Panc1 (cell line): Measurements from ENCODE around the gene AQP1. TPM values are rescaled to one million over a fixed set of nuclear protein-coding genes. Genes with fewer than 3 reads are reported as not detected.

ENCODE experiments used
- ATAC-seq: fragments of 200-7000 bp; cut with Tn5 transposase; 2 replicates; pipeline ENCODE4 v1.9.1; 2020; ENCODE audit warnings: mild to moderate bottlenecking, moderate library complexity
- BruUV-seq: library from RNA; stranded (reverse); fragments of 400-500 nt; replicated peaks from 2 replicates; lab custom pipeline; 2021; lab: Mats Ljungman, UMichigan
- CTCF ChIA-PET: fragments of 300-600 bp; sonication (Branson Sonifier 250); formaldehyde crosslinking; loops from one replicate; lab custom pipeline; 2022; ENCODE audit warnings: antibody characterized with exemption; lab: Charles Lee
- POLR2A ChIA-PET: fragments of 300-600 bp; sonication (Branson Sonifier 250); formaldehyde crosslinking; loops from one replicate; lab custom pipeline; 2022; ENCODE audit warnings: antibody characterized with exemption; lab: Charles Lee
- DNase-seq: peaks from one replicate; pipeline ENCODE4 v3.0.0-alpha.2; 2010; ENCODE audit warnings: low read depth, low spot score
- H3K27ac ChIP-seq: 2 replicates; pipeline ENCODE4 v1.5.1; 2011; ENCODE audit warnings: mild to moderate bottlenecking, low read length, inconsistent platforms
- H3K27me3 ChIP-seq: fragments of 200-500 bp; sonication (Bioruptor generic); 2 replicates; pipeline ENCODE4 v1.6.0; 2014; ENCODE audit warnings: low read length, inconsistent platforms; ENCODE audit not compliant: control insufficient read depth, insufficient read depth
- H3K36me3 ChIP-seq: fragments of 200-500 bp; sonication (Bioruptor generic); 2 replicates; pipeline ENCODE4 v1.5.1; 2014; ENCODE audit warnings: inconsistent platforms, mild to moderate bottlenecking, low read length, moderate library complexity; ENCODE audit not compliant: control insufficient read depth, insufficient read depth
- H3K4me1 ChIP-seq: 2 replicates; pipeline ENCODE4 v1.5.1; 2011; ENCODE audit warnings: inconsistent platforms, mild to moderate bottlenecking, low read length, moderate library complexity; ENCODE audit not compliant: control insufficient read depth, insufficient read depth
- H3K4me3 ChIP-seq, 2 experiments: 2 replicates each; pipeline ENCODE4 v1.5.1; 2011 to 2012; ENCODE audit warnings: low read depth in 2 of 2, low read length in 2 of 2, mild to moderate bottlenecking in 2 of 2, inconsistent platforms in 1 of 2, moderate library complexity in 1 of 2
- H3K9me3 ChIP-seq: fragments of 200-500 bp; sonication (Bioruptor generic); 2 replicates; pipeline ENCODE4 v1.5.1; 2014; ENCODE audit warnings: low read depth, mild to moderate bottlenecking, inconsistent platforms, low read length, moderate library complexity; ENCODE audit not compliant: control insufficient read depth, insufficient read depth
- CTCF ChIP-seq: fragments of 450-650 bp; IDR thresholded peaks from 2 replicates; pipeline ENCODE4 v1.5.1; 2017; ENCODE audit warnings: mild to moderate bottlenecking
- POLR2AphosphoS5 ChIP-seq: IDR thresholded peaks from 2 replicates; pipeline ENCODE4 v1.6.1; 2012; ENCODE audit warnings: mild to moderate bottlenecking, low read depth, low read length, moderate library complexity
- SIN3A ChIP-seq: IDR thresholded peaks from 2 replicates; pipeline ENCODE4 v1.6.1; 2012; ENCODE audit warnings: low read depth, mild to moderate bottlenecking, low read length, moderate library complexity, borderline replicate concordance; ENCODE audit not compliant: insufficient read depth
- TCF7L2 ChIP-seq: IDR thresholded peaks from 2 replicates; pipeline ENCODE4 v1.6.1; 2011; ENCODE audit warnings: mild to moderate bottlenecking, low read depth, low read length, inconsistent platforms
- in situ Hi-C: cut with HindIII; loops from 2 replicates; pipeline ENCODE4 v1.10.0; 2016; ENCODE audit warnings: low sequenced_read_pairs, low pct_unique_long_range_greater_than_20kb
- intact Hi-C: fragments of 100-400 bp; cut with micrococcal nuclease; formaldehyde crosslinking; loops from one replicate; pipeline ENCODE4 v1.10.0; 2022; ENCODE audit not compliant: unreplicated experiment
- total RNA-seq: library from RNA; stranded (reverse); gene quantifications from one replicate; pipeline ENCODE4 v1.2.1, GENCODE V29; 2021; ENCODE audit not compliant: unreplicated experiment
- TF ChIP-seq, protein P1 (sequence below), 2 experiments: IDR thresholded peaks; 2 replicates each; pipeline ENCODE4 v1.6.1; 2011 to 2012; ENCODE audit warnings: low read depth in 2 of 2, control low read depth in 1 of 2, low read length in 1 of 2, mild to moderate bottlenecking in 1 of 2, moderate library complexity in 1 of 2; ENCODE audit not compliant: insufficient read depth in 1 of 2

Gene AQP1
- total RNA-seq, 1 experiment from 2014 or later = 0.57 TPM

GRCh38 chr7:30973292-30973691, 61.6 kb downstream of the AQP1 start:
- BruUV-seq = no TSS peak
- H3K4me3 ChIP-seq = no peak overlapping the region
- ChIA-PET CTCF (interaction anchor here (2.4 kb wide), 1 partner anchor 34 kb away, joined by 13 read pairs; no protein-coding TSS in a partner anchor), POLR2A (no interaction called here)
- DNase-seq (no peak), ATAC-seq (no peak)
- H3K27me3 ChIP-seq = peaks cover 8% of the 10 kb centered on the region
- no peaks in the 10 kb centered on the region for H3K9me3 ChIP-seq
- intact Hi-C loops (no loop called here), in situ Hi-C loops (no loop called here)
- no peaks in the 10 kb centered on the region for H3K36me3 ChIP-seq
- H3K27ac ChIP-seq = no peak overlapping the region
- TF ChIP-seq CTCF (no peak), SIN3A (no peak), TCF7L2 (no peak)
- TF ChIP-seq, protein P1, sequence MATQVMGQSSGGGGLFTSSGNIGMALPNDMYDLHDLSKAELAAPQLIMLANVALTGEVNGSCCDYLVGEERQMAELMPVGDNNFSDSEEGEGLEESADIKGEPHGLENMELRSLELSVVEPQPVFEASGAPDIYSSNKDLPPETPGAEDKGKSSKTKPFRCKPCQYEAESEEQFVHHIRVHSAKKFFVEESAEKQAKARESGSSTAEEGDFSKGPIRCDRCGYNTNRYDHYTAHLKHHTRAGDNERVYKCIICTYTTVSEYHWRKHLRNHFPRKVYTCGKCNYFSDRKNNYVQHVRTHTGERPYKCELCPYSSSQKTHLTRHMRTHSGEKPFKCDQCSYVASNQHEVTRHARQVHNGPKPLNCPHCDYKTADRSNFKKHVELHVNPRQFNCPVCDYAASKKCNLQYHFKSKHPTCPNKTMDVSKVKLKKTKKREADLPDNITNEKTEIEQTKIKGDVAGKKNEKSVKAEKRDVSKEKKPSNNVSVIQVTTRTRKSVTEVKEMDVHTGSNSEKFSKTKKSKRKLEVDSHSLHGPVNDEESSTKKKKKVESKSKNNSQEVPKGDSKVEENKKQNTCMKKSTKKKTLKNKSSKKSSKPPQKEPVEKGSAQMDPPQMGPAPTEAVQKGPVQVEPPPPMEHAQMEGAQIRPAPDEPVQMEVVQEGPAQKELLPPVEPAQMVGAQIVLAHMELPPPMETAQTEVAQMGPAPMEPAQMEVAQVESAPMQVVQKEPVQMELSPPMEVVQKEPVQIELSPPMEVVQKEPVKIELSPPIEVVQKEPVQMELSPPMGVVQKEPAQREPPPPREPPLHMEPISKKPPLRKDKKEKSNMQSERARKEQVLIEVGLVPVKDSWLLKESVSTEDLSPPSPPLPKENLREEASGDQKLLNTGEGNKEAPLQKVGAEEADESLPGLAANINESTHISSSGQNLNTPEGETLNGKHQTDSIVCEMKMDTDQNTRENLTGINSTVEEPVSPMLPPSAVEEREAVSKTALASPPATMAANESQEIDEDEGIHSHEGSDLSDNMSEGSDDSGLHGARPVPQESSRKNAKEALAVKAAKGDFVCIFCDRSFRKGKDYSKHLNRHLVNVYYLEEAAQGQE (IDR thresholded peaks at IDR 0.05; ENCODE audit: insufficient read depth in 1 of 2, low read depth in 2 of 2, low read length in 1 of 2) = no peak
- H3K4me1 ChIP-seq = peaks cover 5% of the 10 kb centered on the region; the same call in 1 of the 2 replicates

- POLR2A ChIA-PET = no interaction called here
- CTCF ChIA-PET = interaction anchor here (0.5 to 2.4 kb wide), 3 partner anchors 35 to 175 kb away, joined by 3 to 13 read pairs (median 3); no protein-coding TSS in a partner anchor
- no TSS peak for BruUV-seq
- TF ChIP-seq, protein P1 (IDR thresholded peaks at IDR 0.05; ENCODE audit: insufficient read depth in 1 of 2, low read depth in 2 of 2, low read length in 1 of 2) = no peak
- TF ChIP-seq TCF7L2 = no peak
- no peak for TF ChIP-seq SIN3A
- no peak for TF ChIP-seq POLR2AphosphoS5
- no peak for TF ChIP-seq CTCF
- peaks cover 8% of the 10 kb centered on the region; the same call in 1 of the 2 replicates for H3K4me1 ChIP-seq
- H3K9me3 ChIP-seq = no peaks in the 10 kb centered on the region
- no peak for DNase-seq
- ATAC-seq = no peak
- no peak overlapping the region for H3K4me3 ChIP-seq
- peaks cover 10% of the 10 kb centered on the region for H3K27me3 ChIP-seq
- H3K27ac ChIP-seq = no peak overlapping the region
- in situ Hi-C loops (no loop called here), intact Hi-C loops (no loop called here)
- H3K36me3 ChIP-seq = no peaks in the 10 kb centered on the region
Observed at GRCh38 chr7:30973791-30974604, 62.3 kb downstream of the AQP1 start.
